Amniotic epithelial cell (primary cell): ENCODE measurements around the gene CNBP.
"Not testable (repeated sequence)": the region's sequence is repeated elsewhere in the genome, so short reads cannot be mapped to it uniquely, and the experiment has no call there.

Source experiments
- DNase-seq: peaks from one replicate; pipeline ENCODE4 v3.0.0-alpha.2; 2010; ENCODE audit warnings: low read depth

CNBP gene

GRCh38 chr3:129183569-129184395 lies at the start of gene CNBP:
CNBP (minus strand) TSS chr3:129183896; CDS start chr3:129171757, 12,139 bp downstream.
- DNase-seq: peak; percentile 91

DNA sequence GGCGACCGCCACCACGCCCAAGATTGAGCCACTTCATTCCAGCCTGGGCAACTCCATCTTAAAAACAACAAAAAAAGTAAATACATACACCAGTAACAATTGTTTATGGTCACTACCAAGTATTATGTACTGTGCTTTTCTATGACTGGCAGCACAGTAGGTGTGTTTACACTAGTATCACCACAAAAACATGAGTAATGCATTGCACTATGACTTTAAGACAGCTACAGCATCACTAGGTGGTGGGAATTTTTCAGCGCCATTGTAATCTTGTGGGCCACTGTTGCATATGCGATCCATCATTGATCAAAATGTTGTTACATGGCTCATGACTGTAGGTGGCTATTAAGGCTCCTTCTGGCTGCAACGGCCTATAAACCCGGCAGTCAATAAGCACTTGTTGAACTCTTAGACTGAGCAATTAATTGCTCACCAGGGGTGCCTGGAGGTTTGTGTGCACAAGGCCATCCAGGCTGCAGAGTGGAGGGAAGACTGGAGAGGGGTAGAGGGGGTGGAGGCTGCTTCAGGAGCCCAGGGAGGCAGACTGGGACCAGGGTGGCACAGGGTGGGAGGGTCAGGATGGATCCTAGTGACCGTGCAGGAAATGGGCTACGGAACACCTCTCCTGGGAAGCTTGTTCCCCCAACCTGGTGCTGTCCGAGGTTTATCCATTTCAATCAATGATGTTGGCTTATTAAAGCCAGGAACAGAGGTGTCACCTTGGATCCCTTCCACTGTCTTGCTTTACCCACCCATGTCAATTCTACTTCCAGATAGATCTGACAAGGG lies 47.8 kb upstream of the CNBP start:
- peak; percentile 22 for DNase-seq

GRCh38 chr3:129230311-129231019 lies 46.8 kb upstream of the CNBP start:
- peak; percentile 90 for DNase-seq

DNA sequence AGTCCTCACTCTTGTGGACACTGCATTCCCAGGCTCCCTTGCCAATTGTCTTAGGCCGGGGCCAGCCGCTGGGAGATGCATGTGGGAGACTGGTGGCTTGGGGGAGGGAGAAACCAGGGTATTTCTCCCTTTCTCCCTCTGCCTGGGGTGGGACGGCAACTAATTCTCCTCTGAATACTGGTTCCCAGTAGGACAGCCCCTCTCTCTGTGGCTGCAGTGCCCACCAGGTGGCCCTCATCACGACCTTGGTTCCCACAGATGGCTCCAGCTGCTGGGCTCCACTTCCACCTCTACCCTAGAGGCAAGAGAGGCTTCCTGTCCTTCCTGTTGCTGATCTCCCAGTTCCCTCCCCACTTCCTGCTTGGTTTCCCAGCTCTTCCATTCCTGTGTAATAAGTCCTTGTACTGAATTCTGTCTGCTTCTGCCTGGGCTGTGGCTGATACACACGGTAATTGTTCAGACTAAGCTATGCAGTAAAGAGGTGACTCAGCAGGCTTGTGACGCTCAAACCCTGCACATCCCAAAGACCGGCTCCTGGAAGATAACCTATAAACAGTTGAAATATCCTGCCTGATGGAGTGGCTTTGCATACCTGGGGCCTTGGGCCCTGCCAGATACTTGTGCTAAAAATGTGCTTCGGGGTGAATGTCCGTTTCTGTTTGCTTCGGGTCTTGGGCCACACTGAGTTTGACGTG lies 45.3 kb upstream of the CNBP start:
- peak; percentile 81 for DNase-seq

DNA sequence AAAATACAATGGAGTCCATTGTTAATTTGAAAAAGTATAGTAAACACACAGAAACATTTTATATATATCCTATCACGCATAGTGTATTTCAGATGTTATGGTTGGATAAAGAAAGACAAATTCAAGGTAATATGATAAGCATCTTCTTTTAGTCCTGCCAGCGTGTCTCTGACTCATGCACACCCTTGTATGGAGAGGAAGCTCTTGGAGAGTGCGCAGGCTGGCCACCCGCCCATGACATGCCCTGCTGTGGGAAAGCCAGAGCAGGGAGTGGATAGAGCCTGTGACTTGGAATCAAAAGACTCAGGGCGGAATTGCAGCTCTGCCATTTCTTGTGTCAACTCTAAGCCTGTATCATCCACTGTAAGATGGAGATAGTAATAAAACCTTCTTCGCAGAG lies 42.7 kb upstream of the CNBP start:
- DNase-seq: peak; percentile 87

DNA sequence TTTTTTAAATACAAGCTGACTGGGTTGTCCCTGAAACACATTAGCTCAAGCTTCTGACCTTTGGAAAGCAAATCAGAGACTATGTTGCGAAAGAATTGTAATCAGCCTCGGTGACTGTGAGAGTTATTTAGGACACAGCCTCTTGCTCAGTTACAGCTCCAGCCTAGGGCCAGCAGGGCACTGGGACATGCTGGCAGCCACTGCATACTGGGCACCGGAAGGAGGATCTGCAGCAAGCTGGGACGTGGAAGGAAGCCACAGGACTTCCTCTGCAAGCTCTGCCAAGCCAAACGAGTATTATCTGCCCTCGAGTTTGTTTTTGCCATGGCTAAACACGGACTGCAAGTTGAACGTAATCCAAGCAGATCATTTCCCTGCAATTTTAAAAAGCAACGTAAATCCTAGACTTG lies 41.3 kb upstream of the CNBP start:
- peak; percentile 78 for DNase-seq

- DNase-seq: not testable (repeated sequence)
Observed at GRCh38 chr3:129224387-129224786, 40.7 kb upstream of the CNBP start.

GRCh38 chr3:129218742-129219141 lies 35.0 kb upstream of the CNBP start:
- no peak for DNase-seq

- no peak for DNase-seq
Observed at GRCh38 chr3:129213238-129213637, 29.5 kb upstream of the CNBP start.

DNA sequence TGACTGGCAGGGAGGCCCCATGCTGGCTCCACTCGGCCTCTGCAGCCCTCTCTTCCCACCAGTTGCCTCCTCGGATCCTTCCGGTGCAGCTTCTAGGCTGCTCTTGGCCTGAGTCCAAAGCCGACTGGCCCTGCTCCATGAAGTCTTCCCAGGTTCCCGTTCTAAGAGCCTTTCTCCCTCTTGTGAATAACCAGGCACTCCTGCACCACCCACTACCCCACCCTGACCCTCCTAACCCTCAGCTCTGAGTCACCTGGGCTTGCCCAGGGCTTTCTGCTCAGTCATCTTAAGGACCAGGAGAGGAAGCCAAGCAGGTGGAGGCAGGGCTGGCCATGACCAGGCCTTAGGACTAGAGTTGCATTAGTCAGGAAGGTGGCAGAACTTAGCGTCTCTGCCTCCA lies 28.1 kb upstream of the CNBP start:
- peak; percentile 88 for DNase-seq

DNA sequence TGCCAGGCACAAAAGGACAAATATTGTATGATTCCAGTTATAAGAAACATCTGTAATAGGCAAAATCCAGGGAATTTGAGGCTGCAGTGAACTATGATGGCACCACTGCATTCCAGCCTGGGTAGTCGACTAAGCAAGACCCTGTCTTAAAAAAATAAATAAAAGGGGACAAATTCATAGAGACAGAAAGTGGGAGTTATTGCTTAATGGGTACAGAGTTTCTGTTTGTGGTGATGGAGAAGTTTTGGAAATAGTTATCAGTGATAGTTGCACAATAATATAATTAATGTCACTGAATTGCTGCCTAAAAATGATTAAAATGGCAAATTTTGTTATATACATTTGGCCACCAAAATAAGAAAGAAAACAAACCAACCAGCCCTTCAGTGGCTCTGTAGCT lies 27.6 kb upstream of the CNBP start:
- no peak for DNase-seq

GRCh38 chr3:129207479-129207878 lies 23.8 kb upstream of the CNBP start:
- no peak for DNase-seq

- DNase-seq: no peak
Observed at GRCh38 chr3:129205109-129205832, 21.6 kb upstream of the CNBP start.

GRCh38 chr3:129204473-129204872 lies 20.8 kb upstream of the CNBP start:
- DNase-seq: no peak

DNA sequence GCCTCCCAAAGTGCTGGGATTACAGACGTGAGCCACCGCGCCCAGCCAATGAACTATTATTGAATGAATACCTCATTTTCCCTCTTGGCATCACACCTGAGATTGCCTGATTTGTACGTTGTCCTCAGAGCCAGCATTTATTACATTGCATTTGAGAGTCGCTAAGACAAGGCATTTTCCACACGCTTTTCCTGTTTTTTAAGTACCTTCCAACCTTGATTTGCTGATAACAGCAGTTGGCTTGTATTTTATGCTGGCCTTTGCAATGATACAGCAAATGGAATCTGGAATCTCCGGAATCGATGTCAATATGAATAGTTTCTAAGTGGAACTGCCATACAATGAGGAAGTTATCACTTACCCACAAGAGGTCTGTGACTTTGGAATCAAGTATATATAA lies 15.7 kb upstream of the CNBP start:
- no peak for DNase-seq

GRCh38 chr3:129197321-129197720 lies 13.6 kb upstream of the CNBP start:
- no peak for DNase-seq

DNA sequence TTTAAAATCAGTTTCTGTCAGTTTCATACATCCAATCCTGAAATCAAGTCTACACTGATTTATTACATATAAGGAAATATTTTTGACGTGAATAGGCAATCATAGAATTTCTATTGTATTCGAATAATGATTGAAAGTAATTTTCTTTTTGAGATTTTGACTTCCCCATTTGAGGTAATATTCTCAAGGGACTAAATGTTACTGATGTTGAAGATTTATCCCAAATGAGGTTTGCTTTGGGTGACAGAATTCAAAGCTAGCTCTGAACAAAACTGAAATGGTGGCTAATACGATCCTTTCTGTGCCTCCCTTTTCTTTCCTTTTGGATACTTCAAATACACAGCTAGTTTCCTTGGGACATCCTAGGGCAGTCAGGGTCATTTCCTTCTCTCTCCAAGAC lies 12.9 kb upstream of the CNBP start:
- DNase-seq: no peak

GRCh38 chr3:129195731-129196256 lies 12.1 kb upstream of the CNBP start:
- DNase-seq: peak; percentile 94

DNA sequence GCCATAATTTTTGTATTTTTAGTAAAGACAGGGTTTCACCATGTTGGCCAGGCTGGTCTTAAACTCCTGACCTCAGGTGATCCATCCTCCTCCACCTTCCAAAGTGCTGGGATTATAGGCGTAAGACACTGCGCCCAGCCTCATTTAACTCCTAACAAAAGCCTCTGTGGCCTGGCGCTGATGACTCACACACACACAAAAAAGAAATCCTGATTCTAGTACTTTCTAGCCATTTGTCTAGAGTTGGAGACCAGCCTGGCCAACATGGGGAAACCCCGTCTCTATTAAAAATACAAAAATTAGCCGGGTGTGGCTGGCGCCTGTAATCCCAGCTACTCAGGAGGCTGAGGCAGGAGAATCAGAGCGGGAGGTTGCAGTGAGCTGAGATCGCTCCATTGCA lies 6.1 kb upstream of the CNBP start:
- DNase-seq: not testable (repeated sequence)

GRCh38 chr3:129187857-129188256 lies 4.2 kb upstream of the CNBP start:
- no peak for DNase-seq

DNA sequence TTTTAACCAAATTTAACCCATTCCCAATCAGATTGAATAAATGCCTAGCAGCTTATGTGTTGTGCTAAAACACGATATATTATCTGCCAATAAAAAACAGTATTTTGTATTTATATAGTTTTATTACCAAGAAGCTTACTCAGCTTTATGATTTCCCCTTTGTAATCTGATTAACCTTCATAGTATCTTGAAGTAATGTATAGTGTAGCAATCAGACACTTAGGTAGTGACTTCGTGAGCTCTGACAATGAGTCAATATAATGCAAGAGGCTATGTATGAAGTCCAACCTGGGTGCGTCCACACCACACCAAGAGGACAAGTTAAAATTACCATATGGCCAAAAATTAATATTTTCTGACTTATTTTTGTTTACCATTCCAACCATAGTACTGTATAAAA lies 2.1 kb upstream of the CNBP start:
- DNase-seq: no peak
